Loucy (cell line): ENCODE results near the gene GGN.

Experiments used
- H2AFZ ChIP-seq: fragments of 200-600 bp; sonication (generic); 2 replicates; pipeline ENCODE4 v1.6.0; 2016; ENCODE audit warnings: antibody characterized with exemption, mild to moderate bottlenecking, low read length, moderate library complexity
- H3F3A ChIP-seq: fragments of 200-600 bp; 2 replicates; pipeline ENCODE4 v1.6.0; 2016; ENCODE audit warnings: antibody characterized with exemption, low read depth, mild to moderate bottlenecking
- H3K27me3 ChIP-seq: fragments of 200-600 bp; sonication (generic); 2 replicates; pipeline ENCODE4 v1.6.1; 2014; ENCODE audit warnings: low read length, mild to moderate bottlenecking; ENCODE audit not compliant: insufficient read depth, poor library complexity, severe bottlenecking
- H3K36me3 ChIP-seq: fragments of 200-600 bp; sonication (generic); 2 replicates; pipeline ENCODE4 v1.6.1; 2016; ENCODE audit warnings: low read length; ENCODE audit not compliant: insufficient read depth
- H3K4me1 ChIP-seq: fragments of 200-600 bp; sonication (generic); 2 replicates; pipeline ENCODE4 v1.5.1; 2014; ENCODE audit warnings: low read length, mild to moderate bottlenecking; ENCODE audit not compliant: insufficient read depth, poor library complexity, severe bottlenecking
- H3K4me2 ChIP-seq: fragments of 200-600 bp; sonication (generic); 2 replicates; pipeline ENCODE4 v1.6.0; 2014; ENCODE audit warnings: antibody characterized with exemption, low read length, low read depth, mild to moderate bottlenecking; ENCODE audit not compliant: poor library complexity, severe bottlenecking
- H3K4me3 ChIP-seq: fragments of 200-600 bp; sonication (generic); 2 replicates; pipeline ENCODE4 v1.5.1; 2014; ENCODE audit warnings: low read length, mild to moderate bottlenecking, mixed read lengths; ENCODE audit not compliant: poor library complexity, severe bottlenecking
- H3K79me2 ChIP-seq: fragments of 200-600 bp; sonication (generic); 2 replicates; pipeline ENCODE4 v1.6.1; 2014; ENCODE audit warnings: low read length; ENCODE audit not compliant: insufficient read depth
- H3K9ac ChIP-seq: fragments of 200-600 bp; sonication (generic); 2 replicates; pipeline ENCODE4 v1.6.0; 2014; ENCODE audit warnings: mild to moderate bottlenecking, low read depth, low read length, moderate library complexity; ENCODE audit not compliant: poor library complexity, severe bottlenecking
- H3K9me2 ChIP-seq: fragments of 200-600 bp; sonication (generic); replicated peaks from 2 replicates; pipeline ENCODE4 v1.6.1; 2016; ENCODE audit warnings: low read depth, low read length, mixed read lengths
- H3K9me3 ChIP-seq: fragments of 200-600 bp; sonication (generic); 2 replicates; pipeline ENCODE4 v1.6.1; 2014; ENCODE audit warnings: mild to moderate bottlenecking, antibody characterized with exemption, low read length, low read depth; ENCODE audit not compliant: insufficient read depth
- H4K20me1 ChIP-seq: fragments of 200-600 bp; sonication (generic); 2 replicates; pipeline ENCODE4 v1.6.0; 2014; ENCODE audit warnings: antibody characterized with exemption, low read length, mild to moderate bottlenecking; ENCODE audit not compliant: insufficient read depth, poor library complexity, severe bottlenecking
- CTCF ChIP-seq: fragments of 200-600 bp; sonication (generic); conservative IDR thresholded peaks from 2 replicates; pipeline ENCODE4 v1.5.1; 2014; ENCODE audit warnings: mild to moderate bottlenecking, antibody characterized with exemption, low read length
- EZH2phosphoT487 ChIP-seq: fragments of 200-600 bp; IDR thresholded peaks from 2 replicates; pipeline ENCODE4 v1.6.1; 2018; ENCODE audit warnings: antibody characterized with exemption, mild to moderate bottlenecking, moderate library complexity, borderline replicate concordance

Gene GGN

GRCh38 chr19:38395381-38396114, 7.7 kb upstream of the GGN start:
- H3K27me3 ChIP-seq, result no peaks in the 10 kb centered on the region
- H3K9me2 ChIP-seq, result no peaks in the 10 kb centered on the region
- no peaks in the 10 kb centered on the region for H3K36me3 ChIP-seq
- H3K4me2 ChIP-seq, result no peak overlapping the region
- TF ChIP-seq EZH2phosphoT487 (no peak), CTCF (no peak)
- no peak overlapping the region for H2AFZ ChIP-seq
- no peaks in the 10 kb centered on the region for H3K9me3 ChIP-seq
- H3K9ac ChIP-seq, result no peak overlapping the region
- no peak overlapping the region for H3K4me3 ChIP-seq
- H3K79me2 ChIP-seq, result no peaks in the 10 kb centered on the region
- H4K20me1 ChIP-seq, result no peaks in the 10 kb centered on the region
- H3F3A ChIP-seq, result no peaks in the 10 kb centered on the region
- no peaks in the 10 kb centered on the region for H3K4me1 ChIP-seq

DNA sequence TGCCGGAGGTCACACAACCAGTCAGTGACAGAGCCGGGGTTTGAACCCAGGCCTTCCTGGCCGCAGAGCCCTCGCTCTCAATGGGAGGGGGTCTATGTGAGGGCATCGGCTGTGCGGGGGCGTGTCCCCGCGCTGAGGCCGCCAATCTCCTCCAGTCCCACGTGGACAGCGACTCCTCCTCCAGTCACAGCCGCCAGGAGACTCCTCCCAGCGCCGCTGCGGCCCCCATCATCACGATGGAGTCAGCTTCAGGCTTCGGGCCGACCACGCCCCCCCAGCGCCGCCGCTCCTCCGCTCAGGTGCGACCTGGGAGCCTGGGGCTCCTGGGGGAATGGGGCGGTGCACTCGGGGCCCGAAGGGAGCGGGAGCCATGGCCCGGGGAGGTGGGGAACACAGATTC, 6.7 kb upstream of the GGN start:
- H3K9me2 ChIP-seq, result no peaks in the 10 kb centered on the region
- no peaks in the 10 kb centered on the region for H4K20me1 ChIP-seq
- no peaks in the 10 kb centered on the region for H3K4me1 ChIP-seq
- no peak overlapping the region for H3K4me2 ChIP-seq
- no peak overlapping the region for H3K4me3 ChIP-seq
- H3K36me3 ChIP-seq, result no peaks in the 10 kb centered on the region
- H3K79me2 ChIP-seq, result no peaks in the 10 kb centered on the region
- H3K27me3 ChIP-seq, result no peaks in the 10 kb centered on the region
- no peaks in the 10 kb centered on the region for H3F3A ChIP-seq
- H3K9ac ChIP-seq, result no peak overlapping the region
- TF ChIP-seq EZH2phosphoT487, result no peak
- no peak for TF ChIP-seq CTCF
- no peaks in the 10 kb centered on the region for H3K9me3 ChIP-seq
- no peak overlapping the region for H2AFZ ChIP-seq

DNA sequence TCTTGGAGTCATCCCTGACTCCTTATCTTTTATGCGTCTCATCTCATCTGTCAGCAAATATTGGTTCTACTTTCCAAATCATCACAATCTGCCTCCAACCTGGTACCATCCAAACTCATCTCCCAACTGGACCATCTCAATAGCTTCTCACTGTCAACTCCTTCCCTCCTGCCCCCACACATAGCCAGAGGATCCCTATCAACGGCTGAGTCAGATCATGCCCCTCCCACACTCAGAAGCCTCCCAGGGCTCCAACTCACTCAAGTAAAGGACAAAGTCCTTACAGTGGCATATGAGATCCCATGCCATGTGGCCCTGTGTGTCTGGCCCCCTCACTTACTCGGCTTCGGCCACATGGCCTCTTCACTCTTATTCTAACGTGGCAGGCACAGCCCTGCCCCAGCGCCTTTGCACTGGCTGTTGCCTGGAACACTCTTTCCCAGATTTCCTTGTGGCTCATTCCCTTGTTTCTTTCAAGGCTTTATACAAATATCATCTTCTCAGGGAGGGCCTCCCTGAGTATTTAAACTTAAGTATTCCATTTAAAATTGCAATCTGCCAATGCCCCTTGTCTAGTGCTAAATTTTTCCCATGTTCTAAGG, 5.0 kb upstream of the GGN start:
- no peaks in the 10 kb centered on the region for H3K9me2 ChIP-seq
- no peaks in the 10 kb centered on the region for H4K20me1 ChIP-seq
- no peak overlapping the region for H3K9ac ChIP-seq
- H3K9me3 ChIP-seq, result no peaks in the 10 kb centered on the region
- H3K4me2 ChIP-seq, result no peak overlapping the region
- H3K27me3 ChIP-seq, result no peaks in the 10 kb centered on the region
- H3K36me3 ChIP-seq, result no peaks in the 10 kb centered on the region
- no peak overlapping the region for H3K4me3 ChIP-seq
- H3F3A ChIP-seq, result no peaks in the 10 kb centered on the region
- H3K4me1 ChIP-seq, result peaks cover 5% of the 10 kb centered on the region
- no peaks in the 10 kb centered on the region for H3K79me2 ChIP-seq
- TF ChIP-seq EZH2phosphoT487 (no peak), CTCF (no peak)
- no peak overlapping the region for H2AFZ ChIP-seq
